ENCODE data around the gene ELP4. TPM values are rescaled to one million over a fixed set of nuclear protein-coding genes. Genes with fewer than 3 reads are reported as not detected.

The ELP4 gene
- total RNA-seq, 1 experiment from 2014 or later = 15.2 TPM

GRCh38 chr11:31601635-31602282 is 92.2 kb downstream of the ELP4 start:
- Histone ChIP-seq H2BK120ac (ENCODE audit: low read depth, low read length, poor library complexity, severe bottlenecking) (no peak overlapping the region), H3K79me2 (ENCODE audit: insufficient read depth, low read length) (no peaks in the 10 kb centered on the region), H3K18ac (ENCODE audit: insufficient read length, low read depth, low read length) (no peak overlapping the region), H4K8ac (replicated peaks; ENCODE audit: insufficient read length, low read depth, low read length) (no peak overlapping the region), H3K23ac (ENCODE audit: insufficient read length, low read depth, low read length) (no peak overlapping the region), H2AK5ac (ENCODE audit: insufficient read length, low read length) (no peak overlapping the region), H3K56ac (ENCODE audit: insufficient read length, low read depth, low read length) (no peak overlapping the region), H2BK15ac (ENCODE audit: low read depth, low read length) (no peak overlapping the region), H3K14ac (ENCODE audit: insufficient read depth, low read length) (no peak overlapping the region), H3K23me2 (ENCODE audit: insufficient read length, low read depth, low read length, poor library complexity, severe bottlenecking) (no peaks in the 10 kb centered on the region), H4K91ac (ENCODE audit: insufficient read length, low read depth, low read length) (no peak overlapping the region), H4K5ac (ENCODE audit: insufficient read length, low read depth, low read length) (no peak overlapping the region), H3K4me2 (ENCODE audit: insufficient read depth, insufficient read length, low read length) (no peak overlapping the region), H3K27ac (ENCODE audit: insufficient read length, low read depth, low read length) (no peak overlapping the region), H3T11ph (ENCODE audit: low read length) (no peak overlapping the region), H3K9ac (ENCODE audit: extremely low read depth, insufficient read length, low read length) (no peak overlapping the region), H3K4me1 (ENCODE audit: insufficient read depth, low read length) (no peaks in the 10 kb centered on the region), H2BK12ac (ENCODE audit: insufficient read length, low read depth, low read length) (no peak overlapping the region), H2AFZ (ENCODE audit: low read length) (no peak overlapping the region), H3K79me1 (ENCODE audit: insufficient read depth, low read depth, low read length, poor library complexity, severe bottlenecking) (no peaks in the 10 kb centered on the region), H2BK20ac (ENCODE audit: low read depth, low read length, poor library complexity, severe bottlenecking) (no peak overlapping the region), H2BK5ac (ENCODE audit: insufficient read length, low read length) (no peak overlapping the region), H3K27me3 (ENCODE audit: insufficient read depth, low read length) (no peaks in the 10 kb centered on the region), H3K9me3 (ENCODE audit: control insufficient read depth, low read depth, low read length) (no peaks in the 10 kb centered on the region), H4K20me1 (ENCODE audit: control insufficient read depth, insufficient read depth, insufficient read length) (no peaks in the 10 kb centered on the region), H3K4ac (ENCODE audit: low read depth, low read length) (no peak overlapping the region)
- Mint-ChIP-seq H3K27me3 (ENCODE audit: low read depth) (no peaks in the 10 kb centered on the region), H3K4me1 (peaks cover 14 to 22% of the 10 kb centered on the region in 2 experiments), H3K9me3 (peaks cover 8 to 9% of the 10 kb centered on the region in 2 experiments), H3K27ac (peak overlapping the region in 2 of 3 experiments; percentile 76 to 89; a peak in 4 of 7 replicates), H3K4me3 (no peak overlapping the region), H3K36me3 (ENCODE audit: insufficient read depth in 1 of 3, low read depth in 3 of 3) (peaks cover 12 to 24% (median 17%) of the 10 kb centered on the region in 3 experiments)
- no peak for TF ChIP-seq CTCF (conservative IDR thresholded peaks at IDR 0.05)
- WGBS (ENCODE audit: extremely low coverage, insufficient read length, low lambda C conversion rate) = no CpG with 5 or more reads among the region's 1 CpG
- no peak for DNase-seq

Data from H9 (cell line).